ENCODE results near the gene ZNF217. TPM values are rescaled to one million over a fixed set of nuclear protein-coding genes. Genes with fewer than 3 reads are reported as not detected.
A peak's percentile ranks its signal among the peaks of the same experiment; 100 is the strongest.
"Not testable (repeated sequence)": the region's sequence is repeated elsewhere in the genome, so short reads cannot be mapped to it uniquely, and the experiment has no call there.

Gene ZNF217
- total and polyA plus RNA-seq, 2 donors (not counting 1 experiment from before 2014, with no cell fraction given) = 15.5 to 92.6 TPM

GRCh38 chr20:53584550-53584913, 9.1 kb downstream of the ZNF217 start:
- intact Hi-C loops (cut with micrococcal nuclease); H3K27me3 Mint-ChIP-seq; POLR2A ChIA-PET; ATAC-seq (ENCODE audit: low read depth); H3K9ac ChIP-seq (ENCODE audit: low read length); H3K4me3 ChIP-seq (ENCODE audit: control extremely low read depth in 1 of 5, extremely low read depth in 1 of 5, insufficient read depth in 1 of 5, low read depth in 2 of 5, low read length in 4 of 5); H3K9me3 ChIP-seq (ENCODE audit: control extremely low read depth in 1 of 3, control insufficient read depth in 2 of 3, insufficient read depth in 1 of 3, low read length in 2 of 3); DNase-seq; H3K4me2 ChIP-seq (replicated peaks; ENCODE audit: low read depth, low read length, poor library complexity, severe bottlenecking); H3K27me3 ChIP-seq (replicated peaks in 1 of 4; ENCODE audit: control extremely low read depth in 1 of 4, control insufficient read depth in 3 of 4, insufficient read depth in 4 of 4, low read length in 3 of 4); H2AFZ ChIP-seq (ENCODE audit: insufficient read depth, low read depth, low read length, poor library complexity, severe bottlenecking); H4K20me1 ChIP-seq (ENCODE audit: control insufficient read depth, insufficient read depth, low read length, poor library complexity, severe bottlenecking); H3K9me3 Mint-ChIP-seq (ENCODE audit: insufficient read depth): not testable (repeated sequence)
- Histone ChIP-seq H3K4me1 (ENCODE audit: control insufficient read depth in 2 of 2, insufficient read depth in 2 of 2, low read length in 2 of 2) (peaks cover 76 to 77% of the 10 kb centered on the region in 2 donors), H3K36me3 (replicated peaks in 1 of 2; ENCODE audit: control extremely low read depth in 1 of 2, control insufficient read depth in 1 of 2, extremely low read depth in 1 of 2, insufficient read depth in 2 of 2, low read length in 1 of 2) (peaks cover 13 to 31% of the 10 kb centered on the region in 2 experiments), H3K79me2 (ENCODE audit: control insufficient read depth, insufficient read depth, low read length) (peaks cover 92% of the 10 kb centered on the region), H3K27ac (ENCODE audit: low read length in 2 of 2) (peak overlapping the region in 1 of 2 donors; percentile 82)
- CTCF ChIA-PET = interaction anchor here (1.1 to 1.3 kb wide), 2 partner anchors 287 to 331 kb away, joined by 3 to 6 read pairs; no protein-coding TSS in a partner anchor
- H3K4me3 Mint-ChIP-seq = peak overlapping the region; percentile 59
- no CpG with 5 or more reads among the region's 3 CpGs for WGBS (ENCODE audit: insufficient coverage)
- H3K27ac Mint-ChIP-seq = peak overlapping the region; percentile 75
- peaks cover 80% of the 10 kb centered on the region for H3K4me1 Mint-ChIP-seq

- H3K9ac ChIP-seq (ENCODE audit: low read length); DNase-seq; ATAC-seq (ENCODE audit: low read depth); H3K9me3 ChIP-seq (ENCODE audit: control extremely low read depth in 1 of 3, control insufficient read depth in 2 of 3, insufficient read depth in 1 of 3, low read length in 2 of 3); H4K20me1 ChIP-seq (ENCODE audit: control insufficient read depth, insufficient read depth, low read length, poor library complexity, severe bottlenecking); H3K4me3 ChIP-seq (ENCODE audit: control extremely low read depth in 1 of 5, extremely low read depth in 1 of 5, insufficient read depth in 1 of 5, low read depth in 2 of 5, low read length in 4 of 5); H3K27me3 ChIP-seq (replicated peaks in 1 of 4; ENCODE audit: control extremely low read depth in 1 of 4, control insufficient read depth in 3 of 4, insufficient read depth in 4 of 4, low read length in 3 of 4); intact Hi-C loops (cut with micrococcal nuclease); H2AFZ ChIP-seq (ENCODE audit: insufficient read depth, low read depth, low read length, poor library complexity, severe bottlenecking); H3K9me3 Mint-ChIP-seq (ENCODE audit: insufficient read depth); H3K27me3 Mint-ChIP-seq; H3K4me2 ChIP-seq (replicated peaks; ENCODE audit: low read depth, low read length, poor library complexity, severe bottlenecking): not testable (repeated sequence)
- H3K79me2 ChIP-seq (ENCODE audit: control insufficient read depth, insufficient read depth, low read length) = peaks cover 92% of the 10 kb centered on the region
- H3K4me3 Mint-ChIP-seq = peak overlapping the region; percentile 59
- H3K27ac Mint-ChIP-seq = peak overlapping the region; percentile 75
- peaks cover 13 to 37% of the 10 kb centered on the region in 2 experiments for H3K36me3 ChIP-seq (replicated peaks in 1 of 2; ENCODE audit: control extremely low read depth in 1 of 2, control insufficient read depth in 1 of 2, extremely low read depth in 1 of 2, insufficient read depth in 2 of 2, low read length in 1 of 2)
- 40% methylated on average over 1 of the region's 3 CpGs for WGBS (ENCODE audit: insufficient coverage)
- CTCF ChIA-PET = interaction anchor here (0.9 to 9.6 kb wide), 9 partner anchors 8 to 356 kb away, joined by 3 to 137 read pairs (median 5); no protein-coding TSS in a partner anchor
- H3K27ac ChIP-seq (ENCODE audit: low read length in 2 of 2) = peak overlapping the region in 1 of 2 donors; percentile 82
- POLR2A ChIA-PET = interaction anchor here (1.0 to 1.2 kb wide), 2 partner anchors 153 to 255 kb away, joined by 3 to 5 read pairs; no protein-coding TSS in a partner anchor
- H3K4me1 ChIP-seq (ENCODE audit: control insufficient read depth in 2 of 2, insufficient read depth in 2 of 2, low read length in 2 of 2) = peaks cover 78 to 82% of the 10 kb centered on the region in 2 donors
- peaks cover 81% of the 10 kb centered on the region for H3K4me1 Mint-ChIP-seq
Observed at GRCh38 chr20:53583660-53584549, 9.7 kb downstream of the ZNF217 start.

Measured in B cell (primary cell).